GM18505 (cell line): ENCODE data around the gene UGT1A9.
"Not testable (repeated sequence)": the region's sequence is repeated elsewhere in the genome, so short reads cannot be mapped to it uniquely, and the experiment has no call there.

Experiments used
- ATAC-seq: cut with Tn5 transposase; IDR thresholded peaks from one replicate; pipeline ENCODE4 v1.9.1; 2021; ENCODE audit not compliant: unreplicated experiment
- POLR2A ChIP-seq: IDR thresholded peaks from 4 replicates; pipeline ENCODE4 v1.6.1; 2011; ENCODE audit warnings: borderline replicate concordance; ENCODE audit not compliant: insufficient read depth, insufficient read length; ENCODE audit errors: extremely low read depth

Gene UGT1A9

DNA sequence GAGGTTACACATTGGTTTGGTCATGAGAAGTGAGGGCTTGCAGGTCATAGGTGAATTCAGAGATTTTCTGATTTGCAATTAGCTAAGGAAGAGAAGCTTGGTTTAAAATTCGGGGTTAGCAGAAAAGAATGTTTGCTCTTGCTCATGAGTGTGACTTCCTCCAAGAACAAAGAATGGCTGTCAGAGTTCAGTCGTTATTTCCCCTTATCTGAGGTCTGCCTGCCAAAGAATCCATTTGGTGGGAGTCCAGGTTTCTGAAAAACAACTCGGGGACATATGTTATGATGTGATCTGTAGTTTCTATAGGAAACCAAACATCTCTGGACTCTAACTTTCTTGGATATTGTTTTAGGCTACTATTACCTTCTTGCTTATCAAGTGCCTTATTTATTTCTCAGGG is 17.8 kb downstream of the UGT1A9 start:
- ATAC-seq = no peak
- TF ChIP-seq POLR2A = no peak

DNA sequence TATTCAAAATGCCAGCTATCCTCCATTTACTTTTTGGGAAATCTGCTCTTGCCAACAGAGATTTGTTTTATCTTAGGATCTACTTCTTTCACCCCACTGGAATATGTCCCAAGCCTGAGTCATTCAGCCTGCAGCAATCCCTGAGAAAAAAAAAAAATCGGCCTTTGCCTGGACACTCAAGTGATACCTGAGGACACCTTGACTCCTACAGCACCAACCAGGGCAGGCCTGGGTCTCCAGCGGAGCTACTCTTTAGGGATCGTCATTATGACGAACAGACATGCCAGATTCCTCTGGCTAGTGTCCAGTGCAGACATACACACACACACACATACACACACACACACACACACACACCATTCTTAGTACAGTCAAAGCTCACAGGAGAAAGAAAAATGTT is 18.7 kb downstream of the UGT1A9 start:
- no peak for ATAC-seq
- TF ChIP-seq POLR2A = no peak

DNA sequence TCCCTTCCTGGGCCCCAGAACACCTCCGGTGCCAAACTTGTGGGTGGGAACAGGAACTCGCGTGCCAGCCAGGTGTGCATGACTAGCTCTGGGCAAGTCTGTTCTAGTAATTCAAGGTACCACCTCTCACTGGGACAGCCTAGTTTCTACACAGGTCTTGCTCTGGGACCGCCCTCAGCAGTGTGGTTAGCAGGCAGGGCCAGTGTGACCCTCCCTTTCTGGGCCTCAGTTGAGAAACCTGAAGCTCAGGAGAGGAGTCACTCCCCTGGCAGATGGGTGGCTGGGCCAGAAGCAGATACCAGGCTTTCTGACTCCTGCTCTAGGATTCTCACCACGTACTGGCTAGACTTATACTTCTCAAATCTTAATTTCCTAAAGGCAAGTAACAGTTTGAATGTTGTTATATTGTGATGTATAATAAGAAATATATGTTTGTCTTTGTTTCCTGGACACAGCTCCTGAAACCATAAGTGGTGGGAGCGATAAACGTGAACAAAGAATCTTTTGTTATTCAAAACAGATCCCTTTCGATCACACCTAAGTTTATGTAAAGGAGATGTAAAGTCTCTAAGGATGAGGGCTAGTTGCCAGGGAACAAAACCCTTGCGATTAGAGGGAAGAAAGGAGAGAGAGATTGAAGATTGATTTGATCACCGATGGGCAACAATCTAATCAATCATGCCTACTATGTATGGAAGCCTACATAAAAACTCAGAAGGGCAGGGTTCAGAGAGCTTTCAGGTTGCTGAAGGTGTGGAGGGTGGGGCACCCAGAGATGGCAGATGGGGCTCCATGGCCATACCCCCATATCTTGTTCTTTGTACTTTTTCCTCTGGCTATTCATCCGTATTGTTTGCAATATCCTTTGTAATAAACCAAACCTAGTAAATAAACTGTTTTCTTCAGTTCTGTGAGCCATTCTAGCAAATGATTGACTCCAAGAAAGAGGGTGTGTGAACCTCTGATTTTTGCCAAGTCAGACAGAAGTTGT is 20.0 kb downstream of the UGT1A9 start:
- no peak for TF ChIP-seq POLR2A
- ATAC-seq = no peak

DNA sequence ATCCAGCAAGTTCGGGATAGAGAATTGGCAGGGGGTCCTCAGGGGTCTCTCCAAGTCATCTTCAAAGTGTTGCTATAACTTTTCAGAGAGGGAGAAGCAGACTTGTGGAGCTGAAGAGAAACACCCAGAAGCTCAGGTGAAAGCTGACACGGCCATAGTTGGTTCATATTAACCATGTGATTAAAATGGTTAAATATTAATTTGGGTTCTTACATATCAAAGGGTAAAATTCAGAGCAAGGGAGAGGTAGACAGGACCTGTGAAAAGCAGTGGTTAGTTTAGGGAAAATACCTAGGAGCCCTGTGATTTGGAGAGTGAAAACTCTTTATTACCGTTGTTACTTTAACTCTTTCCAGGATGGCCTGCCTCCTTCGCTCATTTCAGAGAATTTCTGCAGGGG is 20.9 kb downstream of the UGT1A9 start, which contains the start of gene UGT1A6:
UGT1A6 (plus strand) TSS at position 243 of the 400 bp plus-strand sequence; CDS start at position 358, 115 bp downstream.
- no peak for TF ChIP-seq POLR2A
- no peak for ATAC-seq

DNA sequence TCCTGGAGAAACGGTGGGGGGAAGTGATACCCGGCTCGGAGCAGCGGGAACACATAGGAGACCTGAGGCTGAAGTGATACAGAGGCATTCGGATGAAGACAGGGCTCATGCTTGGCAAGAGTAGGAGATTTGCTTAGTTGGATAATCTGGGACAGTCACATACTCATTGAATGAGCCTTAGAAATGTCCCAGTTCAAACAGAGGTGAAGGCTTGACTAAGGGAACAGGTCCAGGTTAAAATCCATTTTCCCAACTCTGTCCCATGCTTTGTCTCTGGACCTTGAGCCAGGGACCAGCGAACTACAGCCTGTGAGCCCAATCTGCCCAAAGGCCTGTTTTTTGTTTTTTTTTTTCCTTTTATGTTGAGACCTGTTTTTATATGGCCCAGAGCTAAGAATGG is 22.3 kb downstream of the UGT1A9 start:
- no peak for TF ChIP-seq POLR2A
- ATAC-seq = no peak

DNA sequence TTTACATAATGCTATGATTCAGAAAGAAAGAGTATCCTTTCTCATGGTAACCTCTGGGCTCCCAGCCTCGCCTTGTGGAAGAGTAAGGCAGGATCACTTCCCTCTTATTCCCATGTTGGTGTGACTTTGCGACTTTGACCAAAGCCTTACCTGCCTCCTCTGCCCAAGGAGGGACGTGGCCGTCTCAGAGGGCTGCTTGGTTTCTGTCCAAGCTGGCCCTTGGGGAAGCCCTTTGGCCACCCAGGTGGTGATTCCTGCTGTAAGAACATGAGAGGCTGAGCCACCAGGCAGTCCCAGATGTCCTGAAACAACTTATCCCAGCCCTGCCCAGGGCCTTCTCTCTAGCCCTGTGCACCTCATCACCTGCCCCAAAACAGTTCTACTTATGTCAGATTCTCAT is 27.0 kb downstream of the UGT1A9 start:
- no peak for TF ChIP-seq POLR2A

DNA sequence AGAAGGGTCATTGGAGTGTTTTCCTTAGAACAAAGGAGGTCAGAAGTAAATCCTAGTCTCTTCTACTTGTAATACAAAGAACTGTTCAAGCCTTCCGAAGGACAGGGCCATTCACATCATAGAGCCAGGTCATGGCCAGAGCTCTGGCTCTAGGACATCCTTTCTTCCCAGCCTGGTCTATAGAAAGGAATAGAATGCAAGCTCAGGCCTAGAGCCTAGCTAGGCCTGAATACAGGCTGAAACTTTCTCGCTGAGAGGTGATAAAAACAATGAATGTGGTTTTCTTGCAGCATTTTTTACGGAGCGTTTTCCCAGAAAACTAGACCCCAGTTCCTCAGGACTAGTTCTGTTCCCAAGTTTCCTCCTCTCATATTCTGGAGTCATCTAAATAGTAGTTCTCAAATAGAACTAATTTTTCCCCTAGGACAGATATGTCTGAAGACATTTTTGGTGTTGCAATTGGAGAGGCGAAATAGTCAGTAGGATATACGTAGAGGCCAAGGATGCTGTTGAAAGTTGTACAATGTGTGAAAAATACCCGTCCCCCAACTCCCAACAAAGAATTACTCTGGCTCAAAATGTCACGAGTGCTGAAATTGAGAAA is 27.8 kb downstream of the UGT1A9 start:
- TF ChIP-seq POLR2A = no peak
- ATAC-seq = no peak

More for the DNA sequence above, 27.0 kb downstream of the UGT1A9 start:
- no peak for ATAC-seq

DNA sequence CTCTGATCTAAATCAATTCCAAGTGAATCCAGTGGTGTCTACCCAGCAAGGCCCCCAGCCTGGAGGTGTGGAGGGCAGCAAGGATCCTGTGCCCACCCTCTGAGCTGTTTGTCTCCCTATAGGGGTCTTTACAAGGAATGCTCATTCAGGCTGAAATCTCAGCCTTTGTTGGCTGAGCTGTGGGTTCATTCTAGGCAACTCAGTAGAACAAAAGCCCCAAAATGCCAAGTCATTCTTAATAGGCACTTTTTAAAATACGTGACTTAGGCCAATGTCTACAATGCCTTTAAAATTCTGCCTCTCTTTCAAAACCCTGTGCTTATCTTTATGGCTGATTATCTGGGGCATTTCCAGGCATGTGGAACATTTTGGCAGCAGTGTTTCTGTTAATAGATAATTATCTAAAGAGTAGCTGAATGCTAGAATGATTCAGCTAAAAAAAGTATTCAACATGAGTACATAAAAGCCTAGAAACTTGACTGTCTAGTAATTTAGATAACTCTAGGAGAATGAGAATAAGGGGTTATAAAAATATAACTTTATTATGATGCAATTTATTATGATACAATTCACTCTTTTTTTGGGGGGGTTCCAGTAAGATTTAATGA is 28.4 kb downstream of the UGT1A9 start:
- no peak for TF ChIP-seq POLR2A
- no peak for ATAC-seq

DNA sequence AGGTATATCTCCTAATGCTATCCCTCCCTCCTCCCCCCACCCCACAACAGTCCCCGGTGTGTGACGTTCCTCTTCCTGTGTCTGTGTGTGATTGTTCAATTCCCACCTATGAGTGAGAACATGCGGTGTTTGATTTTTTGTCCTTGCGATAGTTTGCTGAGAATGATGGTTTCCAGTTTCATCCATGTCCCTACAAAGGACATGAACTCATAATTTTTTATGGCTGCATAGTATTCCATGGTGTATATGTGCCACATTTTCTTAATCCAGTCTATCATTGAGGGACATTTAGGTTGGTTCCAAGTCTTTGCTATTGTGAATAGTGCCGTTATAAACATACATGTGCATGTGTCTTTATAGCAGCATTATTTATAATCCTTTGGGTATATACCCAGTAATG is 29.1 kb downstream of the UGT1A9 start:
- ATAC-seq = not testable (repeated sequence)

DNA sequence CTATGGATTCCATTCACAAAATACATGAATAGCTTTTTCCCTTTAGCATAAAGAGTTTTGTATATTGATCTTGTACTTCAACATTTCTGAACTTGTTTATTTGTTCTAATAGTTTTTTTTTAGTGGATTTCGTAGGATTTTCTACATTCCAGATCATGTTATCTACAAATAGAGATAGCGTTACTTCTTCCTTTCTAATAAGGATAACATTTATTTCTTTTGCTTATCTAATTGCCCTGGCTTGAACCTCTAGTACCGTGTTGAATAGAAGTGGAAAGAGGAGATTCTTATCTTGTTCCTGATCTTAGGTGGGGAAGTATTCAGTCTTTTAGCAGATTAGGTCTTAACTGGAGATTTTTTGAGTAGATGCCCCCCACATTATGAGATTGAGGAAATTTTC is 30.5 kb downstream of the UGT1A9 start:
- no peak for TF ChIP-seq POLR2A
- ATAC-seq = no peak

DNA sequence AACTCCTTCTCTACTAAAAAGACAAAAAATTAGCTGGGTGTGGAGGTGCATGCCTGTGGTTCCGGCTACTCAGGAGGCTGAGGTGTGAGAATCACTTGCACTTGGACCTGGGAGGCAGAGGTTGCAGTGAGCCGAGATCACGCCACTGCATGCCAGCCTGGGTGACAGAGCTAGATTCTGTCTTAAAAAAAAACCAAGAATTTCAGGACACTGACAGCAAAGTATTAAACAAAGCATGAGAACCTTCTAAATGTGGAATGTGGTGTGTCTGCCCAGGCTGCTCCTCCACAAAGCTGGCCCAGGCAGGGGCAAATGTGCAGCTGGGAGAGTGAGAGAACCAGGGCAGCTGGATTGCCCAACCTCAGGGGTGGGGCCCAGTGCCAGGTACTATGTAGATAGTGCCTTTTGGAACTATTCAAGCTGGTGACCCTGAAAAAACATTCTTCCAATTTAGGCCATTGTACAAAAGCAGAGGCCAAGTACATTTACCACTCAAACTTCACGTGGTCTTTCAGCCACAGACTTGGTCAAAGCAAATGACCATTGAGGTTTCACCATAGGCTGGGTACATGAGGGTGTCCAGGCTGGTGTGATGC is 34.3 kb downstream of the UGT1A9 start:
- TF ChIP-seq POLR2A = no peak
- no peak for ATAC-seq

DNA sequence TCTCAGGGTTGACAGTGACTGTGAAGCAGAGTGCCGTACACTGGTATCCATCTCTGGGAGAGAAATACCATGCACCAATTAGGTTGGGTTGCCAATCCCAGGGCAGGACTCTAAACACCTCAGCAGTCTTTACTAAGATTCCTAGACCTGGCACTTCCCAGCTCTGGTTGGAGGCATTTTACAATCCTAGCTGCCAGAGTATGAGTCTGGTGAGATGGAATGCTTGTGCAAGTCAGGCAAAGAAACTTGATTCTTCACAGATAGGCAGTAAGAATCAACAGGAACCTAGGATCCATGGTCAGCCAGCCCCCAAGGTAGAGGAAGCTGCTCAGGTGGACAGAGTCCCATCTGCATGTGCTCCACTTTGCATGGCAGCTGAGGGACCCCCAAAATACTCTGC is 35.0 kb downstream of the UGT1A9 start:
- TF ChIP-seq POLR2A = no peak
- no peak for ATAC-seq

DNA sequence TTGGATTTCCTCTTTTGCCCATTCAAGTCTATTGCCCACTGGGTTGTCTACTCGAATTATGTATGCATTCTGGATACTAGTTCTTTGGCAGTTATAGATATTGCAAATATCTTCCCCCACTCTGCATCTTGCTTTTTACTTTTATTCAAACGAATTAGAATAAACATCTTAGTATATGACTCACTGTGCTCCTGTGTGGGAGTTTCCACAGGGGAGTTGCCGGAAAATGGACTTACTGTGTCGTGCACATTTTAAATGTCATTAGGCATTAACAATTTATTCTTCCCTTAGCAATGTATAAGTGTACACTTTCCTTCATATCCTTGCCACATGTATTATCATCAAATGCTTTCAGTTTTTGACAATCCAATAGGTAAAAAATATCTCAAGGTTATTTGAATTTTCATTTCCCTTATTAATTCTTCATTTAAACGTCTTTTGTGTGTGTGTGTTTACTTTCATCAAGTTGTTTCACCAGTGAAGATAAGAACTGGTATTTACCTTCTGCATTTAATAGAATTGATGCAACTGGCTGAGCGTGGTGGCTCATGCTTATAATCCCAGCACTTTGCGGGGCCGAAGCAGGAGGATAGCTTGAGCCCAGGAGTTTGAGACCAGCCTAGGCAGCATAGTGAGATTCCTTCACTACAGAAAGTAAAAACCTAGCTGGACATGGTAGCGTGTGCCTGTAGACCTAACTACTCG is 36.4 kb downstream of the UGT1A9 start:
- no peak for TF ChIP-seq POLR2A
- ATAC-seq = no peak
